ENCODE measurements around the gene KCNK17.

- TF ChIP-seq, protein P1, sequence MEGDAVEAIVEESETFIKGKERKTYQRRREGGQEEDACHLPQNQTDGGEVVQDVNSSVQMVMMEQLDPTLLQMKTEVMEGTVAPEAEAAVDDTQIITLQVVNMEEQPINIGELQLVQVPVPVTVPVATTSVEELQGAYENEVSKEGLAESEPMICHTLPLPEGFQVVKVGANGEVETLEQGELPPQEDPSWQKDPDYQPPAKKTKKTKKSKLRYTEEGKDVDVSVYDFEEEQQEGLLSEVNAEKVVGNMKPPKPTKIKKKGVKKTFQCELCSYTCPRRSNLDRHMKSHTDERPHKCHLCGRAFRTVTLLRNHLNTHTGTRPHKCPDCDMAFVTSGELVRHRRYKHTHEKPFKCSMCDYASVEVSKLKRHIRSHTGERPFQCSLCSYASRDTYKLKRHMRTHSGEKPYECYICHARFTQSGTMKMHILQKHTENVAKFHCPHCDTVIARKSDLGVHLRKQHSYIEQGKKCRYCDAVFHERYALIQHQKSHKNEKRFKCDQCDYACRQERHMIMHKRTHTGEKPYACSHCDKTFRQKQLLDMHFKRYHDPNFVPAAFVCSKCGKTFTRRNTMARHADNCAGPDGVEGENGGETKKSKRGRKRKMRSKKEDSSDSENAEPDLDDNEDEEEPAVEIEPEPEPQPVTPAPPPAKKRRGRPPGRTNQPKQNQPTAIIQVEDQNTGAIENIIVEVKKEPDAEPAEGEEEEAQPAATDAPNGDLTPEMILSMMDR (conservative IDR thresholded peaks at IDR 0.05; ENCODE audit: low read length): no peak
- no peak for TF ChIP-seq EZH2phosphoT487 (IDR thresholded peaks at IDR 0.05; ENCODE audit: borderline replicate concordance)
Measured at GRCh38 chr6:39363280-39363679, 49.1 kb upstream of the KCNK17 start.
